Mesothelial cell of epicardium (in vitro differentiated cells): Measurements from ENCODE around the gene SYT5. TPM values are rescaled to one million over a fixed set of nuclear protein-coding genes. Genes with fewer than 3 reads are reported as not detected.
A peak's percentile ranks its signal among the peaks of the same experiment; 100 is the strongest.

ENCODE experiments used
- DNase-seq, 2 experiments: peaks; one replicate each; pipeline ENCODE4 v3.0.0; 2021; ENCODE audit warnings: low spot score in 2 of 2; ENCODE audit not compliant: unreplicated experiment in 2 of 2
- H3K27ac Mint-ChIP-seq: 2 replicates; pipeline ENCODE4 v1.8.0; 2021; ENCODE audit warnings: mixed read lengths
- H3K27me3 Mint-ChIP-seq: 2 replicates; pipeline ENCODE4 v1.8.0; 2021; ENCODE audit warnings: low read depth, mixed read lengths
- H3K36me3 Mint-ChIP-seq: 2 replicates; pipeline ENCODE4 v1.8.0; 2021; ENCODE audit warnings: mixed read lengths
- H3K4me1 Mint-ChIP-seq: 2 replicates; pipeline ENCODE4 v1.8.0; 2021; ENCODE audit warnings: mixed read lengths
- H3K4me3 Mint-ChIP-seq: 2 replicates; pipeline ENCODE4 v1.8.0; 2021; ENCODE audit warnings: mild to moderate bottlenecking, moderate library complexity, mixed read lengths
- H3K9me3 Mint-ChIP-seq: 2 replicates; pipeline ENCODE4 v1.8.0; 2021; ENCODE audit warnings: mixed read lengths
- CTCF ChIP-seq: fragments of 200-600 bp; sonication (generic); IDR thresholded peaks from one replicate; pipeline ENCODE4 v1.5.0; 2021; ENCODE audit warnings: antibody characterized with exemption; ENCODE audit not compliant: unreplicated experiment
- total RNA-seq: library from RNA; stranded (reverse); gene quantifications from 3 replicates; pipeline ENCODE4 v1.2.1, GENCODE V29; 2021

The SYT5 gene
- total RNA-seq, 1 donor from 2014 or later, result 0.67 TPM

- TF ChIP-seq CTCF, result no peak
- peaks cover 3% of the 10 kb centered on the region for H3K4me1 Mint-ChIP-seq
Observed at GRCh38 chr19:55224038-55224665, 44.1 kb upstream of the SYT5 start.

GRCh38 chr19:55223291-55224037 is 43.4 kb upstream of the SYT5 start:
- Mint-ChIP-seq H3K9me3 (peaks cover 11% of the 10 kb centered on the region), H3K36me3 (peaks cover 17% of the 10 kb centered on the region), H3K27ac (no peak overlapping the region), H3K4me3 (no peak overlapping the region), H3K27me3 (no peaks in the 10 kb centered on the region), H3K4me1 (peaks cover 3% of the 10 kb centered on the region)
- TF ChIP-seq CTCF, result no peak
- DNase-seq, result no peak

More at GRCh38 chr19:55224038-55224665, 44.1 kb upstream of the SYT5 start:
- Mint-ChIP-seq H3K9me3 (peaks cover 11% of the 10 kb centered on the region), H3K27me3 (no peaks in the 10 kb centered on the region), H3K4me3 (no peak overlapping the region), H3K36me3 (peaks cover 17% of the 10 kb centered on the region), H3K27ac (no peak overlapping the region)
- no peak for DNase-seq

- Mint-ChIP-seq H3K27me3 (peaks cover 9% of the 10 kb centered on the region), H3K27ac (no peak overlapping the region), H3K4me1 (peaks cover 11% of the 10 kb centered on the region), H3K36me3 (peaks cover 7% of the 10 kb centered on the region), H3K4me3 (no peak overlapping the region), H3K9me3 (peaks cover 14% of the 10 kb centered on the region)
- DNase-seq, result no peak
- no peak for TF ChIP-seq CTCF
Observed at GRCh38 chr19:55220525-55220924, 40.4 kb upstream of the SYT5 start.

- peaks cover 11% of the 10 kb centered on the region for H3K4me1 Mint-ChIP-seq
- no peak for TF ChIP-seq CTCF
- peak overlapping the region; percentile 73 for H3K4me3 Mint-ChIP-seq
- peak; percentile 71 to 89 for DNase-seq
- H3K36me3 Mint-ChIP-seq, result peaks cover 11% of the 10 kb centered on the region
- H3K9me3 Mint-ChIP-seq, result peaks cover 27% of the 10 kb centered on the region
- H3K27ac Mint-ChIP-seq, result peak overlapping the region; percentile 86
- peaks cover 12% of the 10 kb centered on the region for H3K27me3 Mint-ChIP-seq
Observed at GRCh38 chr19:55216461-55217198, 36.5 kb upstream of the SYT5 start.

- DNase-seq, result no peak
- Mint-ChIP-seq H3K4me3 (no peak overlapping the region), H3K9me3 (peaks cover 16% of the 10 kb centered on the region), H3K27me3 (peaks cover 18% of the 10 kb centered on the region), H3K4me1 (peaks cover 22% of the 10 kb centered on the region), H3K36me3 (peaks cover 4% of the 10 kb centered on the region), H3K27ac (no peak overlapping the region)
- TF ChIP-seq CTCF, result no peak
Observed at GRCh38 chr19:55213547-55213946, 33.5 kb upstream of the SYT5 start.
